Skin epidermis (tissue), 12 donors: ENCODE measurements around the gene RUSF1.
A peak's percentile ranks its signal among the peaks of the same experiment; 100 is the strongest.
"Not testable (repeated sequence)": the region's sequence is repeated elsewhere in the genome, so short reads cannot be mapped to it uniquely, and the experiment has no call there.

Source experiments
- H3K27ac ChIP-seq, 21 experiments: fragments of 200-600 bp; sonication (generic) in 11 of 21; one replicate each; pipeline ENCODE4 v1.5.0; 2020; ENCODE audit warnings: mild to moderate bottlenecking in 3 of 21, inconsistent platforms in 2 of 21, moderate library complexity in 2 of 21
- H3K4me3 ChIP-seq, 7 experiments: fragments of 200-600 bp; sonication (generic) in 2 of 7; one replicate each; pipeline ENCODE4 v1.5.0; 2020; ENCODE audit warnings: inconsistent platforms in 2 of 7, mild to moderate bottlenecking in 2 of 7, moderate library complexity in 1 of 7

Gene RUSF1

GRCh38 chr16:31519759-31520431 is 11.7 kb upstream of the RUSF1 start:
- H3K27ac ChIP-seq: no peak overlapping the region
- no peak overlapping the region for H3K4me3 ChIP-seq

GRCh38 chr16:31517800-31518402 is 9.7 kb upstream of the RUSF1 start:
- Histone ChIP-seq H3K27ac (no peak overlapping the region), H3K4me3 (no peak overlapping the region)

GRCh38 chr16:31513884-31514283 is 5.7 kb upstream of the RUSF1 start:
- H3K27ac ChIP-seq: no peak overlapping the region

GRCh38 chr16:31513126-31513525 is 4.9 kb upstream of the RUSF1 start:
- H3K4me3 ChIP-seq: no peak overlapping the region
- no peak overlapping the region for H3K27ac ChIP-seq

More at GRCh38 chr16:31513884-31514283, 5.7 kb upstream of the RUSF1 start:
- no peak overlapping the region for H3K4me3 ChIP-seq

GRCh38 chr16:31508706-31509195 is 560 bp upstream of the RUSF1 start:
- H3K27ac ChIP-seq: peak overlapping the region; percentile 76 to 98 (median 95)

GRCh38 chr16:31507617-31507928 is 618 bp downstream of the RUSF1 start:
- Histone ChIP-seq H3K4me3 (peak overlapping the region; percentile 73 to 98 (median 87)), H3K27ac (peak overlapping the region in 20 of 21 experiments; percentile 76 to 98 (median 96))

More at GRCh38 chr16:31508706-31509195, 560 bp upstream of the RUSF1 start:
- peak overlapping the region; percentile 73 to 98 (median 87) for H3K4me3 ChIP-seq

GRCh38 chr16:31505483-31505882 is 2.7 kb downstream of the RUSF1 start:
- no peak overlapping the region for H3K27ac ChIP-seq
- no peak overlapping the region for H3K4me3 ChIP-seq

GRCh38 chr16:31504159-31504558 is 4.0 kb downstream of the RUSF1 start:
- Histone ChIP-seq H3K4me3 (no peak overlapping the region), H3K27ac (no peak overlapping the region)

GRCh38 chr16:31503555-31503954 is 4.6 kb downstream of the RUSF1 start:
- H3K27ac ChIP-seq, H3K4me3 ChIP-seq: not testable (repeated sequence)

- Histone ChIP-seq H3K4me3 (no peak overlapping the region), H3K27ac (no peak overlapping the region)
These were observed 5.2 kb downstream of the RUSF1 start for GRCh38 chr16:31502981-31503380.

GRCh38 chr16:31501966-31502348 is 6.2 kb downstream of the RUSF1 start:
- no peak overlapping the region for H3K4me3 ChIP-seq
- no peak overlapping the region for H3K27ac ChIP-seq

- H3K4me3 ChIP-seq: no peak overlapping the region
These were observed 6.8 kb downstream of the RUSF1 start for GRCh38 chr16:31501226-31501965.

GRCh38 chr16:31499928-31500327 is 8.3 kb downstream of the RUSF1 start:
- Histone ChIP-seq H3K27ac (no peak overlapping the region), H3K4me3 (no peak overlapping the region)

More at GRCh38 chr16:31501226-31501965, 6.8 kb downstream of the RUSF1 start:
- H3K27ac ChIP-seq: no peak overlapping the region

GRCh38 chr16:31498493-31498892 is 9.7 kb downstream of the RUSF1 start:
- no peak overlapping the region for H3K27ac ChIP-seq
- no peak overlapping the region for H3K4me3 ChIP-seq

GRCh38 chr16:31496670-31497069 is 11.5 kb downstream of the RUSF1 start:
- Histone ChIP-seq H3K27ac (no peak overlapping the region), H3K4me3 (no peak overlapping the region)

GRCh38 chr16:31493506-31494125 is 14.6 kb downstream of the RUSF1 start:
- Histone ChIP-seq H3K4me3 (no peak overlapping the region), H3K27ac (no peak overlapping the region)

GRCh38 chr16:31491778-31492418 is 16.3 kb downstream of the RUSF1 start:
- Histone ChIP-seq H3K4me3 (no peak overlapping the region), H3K27ac (no peak overlapping the region)

- no peak overlapping the region for H3K4me3 ChIP-seq
- H3K27ac ChIP-seq: no peak overlapping the region
These were observed 18.3 kb downstream of the RUSF1 start for GRCh38 chr16:31489616-31490584.

GRCh38 chr16:31489298-31489564 is 19.0 kb downstream of the RUSF1 start:
- no peak overlapping the region for H3K4me3 ChIP-seq
- no peak overlapping the region for H3K27ac ChIP-seq
